AG10803 (cell line): Measurements from ENCODE around the gene MYL3.
A peak's percentile ranks its signal among the peaks of the same experiment; 100 is the strongest.

ENCODE experiments used
- DNase-seq: peaks from one replicate; pipeline ENCODE4 v3.0.0; 2010; ENCODE audit warnings: low read depth
- H3K4me3 ChIP-seq: 2 replicates; pipeline ENCODE4 v1.5.1; 2011; ENCODE audit warnings: mild to moderate bottlenecking, low read length, control low read depth
- TF ChIP-seq, protein P1 (sequence below): conservative IDR thresholded peaks from 2 replicates; pipeline ENCODE4 v1.5.1; 2011; ENCODE audit warnings: mild to moderate bottlenecking, low read length, control low read depth, inconsistent platforms

MYL3 gene

DNA sequence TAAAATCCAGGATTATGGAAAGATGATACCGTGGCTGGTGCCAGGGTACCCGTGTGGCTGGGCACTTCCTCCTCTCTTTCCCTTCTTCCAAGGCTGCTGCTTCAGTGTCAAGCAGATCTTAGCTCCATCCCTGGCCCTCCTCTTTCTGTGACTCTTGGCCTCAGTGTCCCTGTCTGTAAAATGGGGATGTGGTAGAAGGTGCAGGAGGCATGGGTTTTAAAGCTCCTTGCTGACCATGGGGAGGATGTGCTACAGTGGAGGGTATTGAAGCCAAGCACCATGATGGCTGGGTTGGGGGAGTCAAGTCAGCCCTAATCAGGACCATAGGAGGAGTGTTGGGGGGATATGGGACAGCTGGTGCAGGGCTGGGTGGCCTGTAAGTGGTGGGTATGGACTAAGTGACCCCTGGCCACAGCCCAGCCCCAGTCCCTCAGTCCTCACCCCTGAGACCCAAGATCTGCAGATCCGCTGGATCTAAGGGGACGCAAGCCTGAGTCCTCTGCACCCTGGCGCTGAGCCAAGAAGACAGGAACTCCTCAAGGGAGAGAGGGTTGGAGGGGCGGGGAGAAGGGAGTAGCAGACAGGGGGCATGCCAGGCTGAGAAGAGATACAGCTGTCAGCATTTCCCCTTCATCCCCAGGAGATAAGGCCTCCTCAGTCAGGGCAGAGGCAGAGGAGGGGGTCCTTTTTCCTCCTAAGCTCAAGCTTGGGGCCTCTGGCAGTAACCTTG, 26.3 kb upstream of the MYL3 start:
- TF ChIP-seq, protein P1, sequence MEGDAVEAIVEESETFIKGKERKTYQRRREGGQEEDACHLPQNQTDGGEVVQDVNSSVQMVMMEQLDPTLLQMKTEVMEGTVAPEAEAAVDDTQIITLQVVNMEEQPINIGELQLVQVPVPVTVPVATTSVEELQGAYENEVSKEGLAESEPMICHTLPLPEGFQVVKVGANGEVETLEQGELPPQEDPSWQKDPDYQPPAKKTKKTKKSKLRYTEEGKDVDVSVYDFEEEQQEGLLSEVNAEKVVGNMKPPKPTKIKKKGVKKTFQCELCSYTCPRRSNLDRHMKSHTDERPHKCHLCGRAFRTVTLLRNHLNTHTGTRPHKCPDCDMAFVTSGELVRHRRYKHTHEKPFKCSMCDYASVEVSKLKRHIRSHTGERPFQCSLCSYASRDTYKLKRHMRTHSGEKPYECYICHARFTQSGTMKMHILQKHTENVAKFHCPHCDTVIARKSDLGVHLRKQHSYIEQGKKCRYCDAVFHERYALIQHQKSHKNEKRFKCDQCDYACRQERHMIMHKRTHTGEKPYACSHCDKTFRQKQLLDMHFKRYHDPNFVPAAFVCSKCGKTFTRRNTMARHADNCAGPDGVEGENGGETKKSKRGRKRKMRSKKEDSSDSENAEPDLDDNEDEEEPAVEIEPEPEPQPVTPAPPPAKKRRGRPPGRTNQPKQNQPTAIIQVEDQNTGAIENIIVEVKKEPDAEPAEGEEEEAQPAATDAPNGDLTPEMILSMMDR = no peak
- DNase-seq = no peak
- no peak overlapping the region for H3K4me3 ChIP-seq

DNA sequence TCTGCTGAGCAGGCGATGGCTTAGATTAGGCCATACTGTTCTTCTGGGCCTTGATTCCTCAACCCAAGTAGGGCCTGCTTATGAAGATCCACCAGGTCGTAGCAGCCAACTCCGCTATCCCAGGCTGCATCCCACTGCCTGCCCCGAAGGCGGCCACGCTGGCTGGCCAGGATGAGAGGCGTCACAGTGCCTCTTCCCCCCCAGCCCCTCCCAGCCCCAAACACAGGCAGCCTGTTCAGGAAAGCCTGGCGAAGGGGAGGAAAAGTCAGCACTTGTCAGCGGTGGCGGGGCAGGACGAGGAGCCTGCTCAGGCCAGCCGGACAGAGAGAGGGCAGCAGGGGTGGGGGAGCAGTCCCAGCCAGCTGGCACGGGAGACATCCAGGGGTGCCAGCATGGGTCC, 25.5 kb upstream of the MYL3 start:
- H3K4me3 ChIP-seq = no peak overlapping the region
- no peak for DNase-seq
- TF ChIP-seq, protein P1 = no peak

DNA sequence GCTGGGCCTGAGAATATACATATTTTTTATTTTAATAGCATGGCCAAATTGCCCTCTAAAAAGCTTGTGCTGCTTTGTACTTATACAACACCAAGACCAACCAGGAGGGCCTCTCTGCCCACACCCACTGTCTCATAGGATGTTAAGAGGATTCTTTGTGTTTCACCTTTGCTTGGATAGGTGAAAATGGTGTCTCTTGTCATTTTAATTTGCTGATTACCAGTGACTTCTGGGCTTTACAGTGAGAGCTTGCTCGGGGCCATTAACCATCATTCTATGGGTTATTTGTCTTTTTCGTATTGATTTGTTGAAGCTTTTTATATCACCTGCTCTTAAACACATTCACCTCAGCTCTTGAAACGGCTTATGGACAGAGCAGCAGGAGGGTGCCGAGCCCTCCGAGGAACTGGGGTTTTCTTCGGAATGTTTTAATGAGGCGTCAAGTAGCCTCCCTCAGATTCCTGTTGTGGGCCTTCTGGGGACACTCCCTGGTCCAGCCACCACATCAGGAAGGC, 24.8 kb upstream of the MYL3 start:
- no peak overlapping the region for H3K4me3 ChIP-seq
- DNase-seq = no peak
- TF ChIP-seq, protein P1 = no peak

DNA sequence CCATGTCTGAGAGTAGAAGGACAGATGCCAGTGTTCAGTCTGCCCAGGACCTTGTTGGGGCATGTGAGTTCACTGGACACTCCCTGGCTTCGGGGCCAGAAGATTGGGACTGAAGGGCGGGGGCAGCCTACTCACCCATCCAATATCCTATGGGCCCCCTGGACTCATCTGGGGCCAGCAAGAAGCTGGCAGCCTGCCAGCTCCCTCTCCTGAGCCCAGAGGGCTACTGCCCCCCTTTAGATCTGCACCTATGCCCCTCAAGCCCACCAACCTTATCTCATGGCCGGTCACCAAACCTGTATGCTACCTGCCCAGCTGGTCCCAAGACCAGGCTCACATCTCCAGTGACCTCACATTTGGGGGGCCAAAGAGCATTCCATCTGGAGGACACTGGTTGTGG, 22.4 kb upstream of the MYL3 start:
- DNase-seq = no peak
- TF ChIP-seq, protein P1 = no peak
- H3K4me3 ChIP-seq = no peak overlapping the region

DNA sequence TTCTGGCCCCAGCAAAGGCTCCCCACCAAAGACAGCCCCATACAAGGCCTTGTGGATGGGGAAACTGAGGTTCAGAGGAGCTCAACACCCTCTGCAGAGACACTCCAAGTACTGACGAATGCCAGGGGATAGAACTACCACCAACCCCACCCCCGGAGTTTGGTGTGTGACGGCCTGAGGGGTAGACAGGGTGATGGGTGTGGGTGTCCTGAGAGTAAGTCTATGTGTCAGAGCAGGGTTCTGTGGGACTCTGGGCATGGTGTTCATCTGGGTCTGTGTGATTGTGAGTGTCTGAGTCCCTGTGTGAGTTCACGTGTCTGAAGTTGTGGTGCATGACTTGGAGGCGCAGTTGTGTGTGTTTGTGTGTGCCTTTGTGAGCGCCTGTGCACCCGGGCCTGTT, 21.7 kb upstream of the MYL3 start:
- TF ChIP-seq, protein P1 = no peak
- no peak for DNase-seq
- no peak overlapping the region for H3K4me3 ChIP-seq

DNA sequence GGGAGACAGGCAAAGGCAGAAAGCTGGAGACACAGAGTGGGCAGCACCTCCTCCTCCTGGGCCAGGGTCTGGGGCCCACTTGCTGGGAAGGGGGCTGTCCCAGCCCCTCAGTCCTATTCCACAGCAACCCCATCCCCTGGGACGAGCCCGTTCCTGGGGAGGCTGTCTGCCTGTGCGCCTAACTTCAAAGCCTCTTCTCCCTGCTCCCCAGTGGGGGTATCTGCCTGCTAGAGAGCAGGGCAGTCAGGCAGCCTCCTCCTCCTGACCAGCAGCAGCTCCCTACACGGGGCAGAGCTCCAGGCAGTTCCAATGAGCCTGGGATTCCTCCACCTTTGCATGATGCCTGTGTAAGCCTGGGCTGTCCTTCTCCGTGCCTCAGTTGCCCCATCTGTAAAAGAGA, 21.2 kb upstream of the MYL3 start:
- TF ChIP-seq, protein P1 = no peak
- no peak overlapping the region for H3K4me3 ChIP-seq
- no peak for DNase-seq

DNA sequence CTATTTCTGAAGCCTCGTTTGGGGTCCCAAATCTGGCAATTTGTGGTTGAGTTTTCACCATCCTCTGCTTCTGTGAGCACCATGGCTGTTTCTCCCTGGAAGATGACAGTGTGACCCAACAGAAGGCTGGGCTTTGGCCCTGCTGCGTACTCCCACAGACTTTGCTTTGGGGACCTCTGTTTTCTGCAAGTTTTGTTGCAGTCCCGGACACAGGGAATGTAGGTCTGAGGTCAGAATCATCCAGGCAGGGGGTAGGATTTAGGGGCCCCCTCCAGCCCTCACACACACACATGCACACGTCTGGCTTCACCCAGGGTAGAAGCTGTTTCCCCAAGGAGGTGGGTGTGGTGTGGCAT, 20.6 kb upstream of the MYL3 start:
- no peak for DNase-seq
- TF ChIP-seq, protein P1 = no peak
- peak overlapping the region; percentile 17 for H3K4me3 ChIP-seq
